ENCODE data around the gene MGAT5. TPM values are rescaled to one million over a fixed set of nuclear protein-coding genes. Genes with fewer than 3 reads are reported as not detected.
"Not testable (repeated sequence)": the region's sequence is repeated elsewhere in the genome, so short reads cannot be mapped to it uniquely, and the experiment has no call there.

MGAT5 gene
- total RNA-seq, 1 donor from 2014 or later, result 98.7 TPM

DNA sequence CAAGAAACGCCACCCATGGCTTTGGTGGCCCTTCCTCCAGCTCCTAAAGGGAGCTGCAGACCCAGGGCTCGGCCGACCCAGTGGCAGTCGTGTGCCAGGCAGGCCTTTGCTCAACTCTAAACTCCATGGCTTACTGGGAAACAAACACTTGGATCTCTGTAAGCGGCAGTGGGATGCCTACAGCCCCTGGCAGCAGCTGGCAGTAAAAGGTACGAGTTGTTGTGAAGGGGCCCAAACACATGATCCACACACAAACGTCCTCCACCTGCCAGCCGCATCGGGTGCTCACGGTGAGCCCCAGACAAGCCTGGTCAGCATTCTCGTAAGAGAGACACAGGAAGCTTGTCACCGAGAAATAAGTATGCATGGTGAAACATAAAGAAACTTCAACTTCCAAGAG lies 214.9 kb downstream of the MGAT5 start:
- H3K36me3 ChIP-seq, result no peaks in the 10 kb centered on the region
- no peaks in the 10 kb centered on the region for H3K4me1 ChIP-seq
- peaks cover 19% of the 10 kb centered on the region for H3K9me3 ChIP-seq (replicated peaks)
- H3K27me3 ChIP-seq (ENCODE audit: low read depth), result no peaks in the 10 kb centered on the region
- no peak overlapping the region for H3K4me3 ChIP-seq
- no peak for DNase-seq
- H3K27ac ChIP-seq (replicated peaks), result no peak overlapping the region
- TF ChIP-seq, protein P1, sequence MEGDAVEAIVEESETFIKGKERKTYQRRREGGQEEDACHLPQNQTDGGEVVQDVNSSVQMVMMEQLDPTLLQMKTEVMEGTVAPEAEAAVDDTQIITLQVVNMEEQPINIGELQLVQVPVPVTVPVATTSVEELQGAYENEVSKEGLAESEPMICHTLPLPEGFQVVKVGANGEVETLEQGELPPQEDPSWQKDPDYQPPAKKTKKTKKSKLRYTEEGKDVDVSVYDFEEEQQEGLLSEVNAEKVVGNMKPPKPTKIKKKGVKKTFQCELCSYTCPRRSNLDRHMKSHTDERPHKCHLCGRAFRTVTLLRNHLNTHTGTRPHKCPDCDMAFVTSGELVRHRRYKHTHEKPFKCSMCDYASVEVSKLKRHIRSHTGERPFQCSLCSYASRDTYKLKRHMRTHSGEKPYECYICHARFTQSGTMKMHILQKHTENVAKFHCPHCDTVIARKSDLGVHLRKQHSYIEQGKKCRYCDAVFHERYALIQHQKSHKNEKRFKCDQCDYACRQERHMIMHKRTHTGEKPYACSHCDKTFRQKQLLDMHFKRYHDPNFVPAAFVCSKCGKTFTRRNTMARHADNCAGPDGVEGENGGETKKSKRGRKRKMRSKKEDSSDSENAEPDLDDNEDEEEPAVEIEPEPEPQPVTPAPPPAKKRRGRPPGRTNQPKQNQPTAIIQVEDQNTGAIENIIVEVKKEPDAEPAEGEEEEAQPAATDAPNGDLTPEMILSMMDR (IDR thresholded peaks at IDR 0.05; ENCODE audit: borderline replicate concordance), result no peak
- intact Hi-C loops (cut with micrococcal nuclease), result loop anchor here (10.0 kb wide), 1 partner anchor 426 kb away; no protein-coding TSS in a partner anchor

DNA sequence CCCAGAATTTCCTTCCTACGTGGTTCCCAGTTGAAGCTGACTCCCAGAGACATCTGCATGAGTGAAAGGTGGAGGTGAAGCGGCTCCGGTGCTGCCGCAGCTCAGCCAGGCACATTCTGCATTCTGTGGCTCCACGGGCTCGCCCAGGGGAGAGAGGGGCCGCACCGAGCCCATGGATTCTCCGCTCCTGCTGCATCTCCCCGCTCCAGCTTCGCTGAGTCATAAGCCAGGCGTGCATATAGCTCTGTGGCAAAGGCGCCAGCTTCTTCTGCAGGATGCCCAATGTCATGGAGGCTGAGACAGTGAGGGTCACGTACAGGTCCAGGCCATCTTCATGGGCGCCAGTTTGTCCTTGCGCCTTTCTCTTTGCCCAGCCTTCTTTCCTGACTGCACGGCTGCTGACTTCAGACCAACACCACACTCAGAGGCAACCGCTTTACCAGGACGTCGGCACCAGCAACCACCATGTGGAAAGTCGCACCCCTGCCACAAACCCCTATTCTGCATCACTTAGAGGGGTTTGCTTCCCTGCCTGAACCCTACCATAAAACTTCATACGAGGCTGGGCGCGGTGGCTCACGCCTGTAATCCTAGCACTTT lies 215.7 kb downstream of the MGAT5 start:
- H3K9me3 ChIP-seq (replicated peaks), result peaks cover 24% of the 10 kb centered on the region
- no peak overlapping the region for H3K4me3 ChIP-seq
- no peak for DNase-seq
- H3K4me1 ChIP-seq, result no peaks in the 10 kb centered on the region
- H3K36me3 ChIP-seq, result no peaks in the 10 kb centered on the region
- H3K27ac ChIP-seq (replicated peaks), result no peak overlapping the region
- no peaks in the 10 kb centered on the region for H3K27me3 ChIP-seq (ENCODE audit: low read depth)
- TF ChIP-seq, protein P1 (IDR thresholded peaks at IDR 0.05; ENCODE audit: borderline replicate concordance), result no peak
- intact Hi-C loops (cut with micrococcal nuclease), result loop anchor here (10.0 kb wide), 1 partner anchor 425 kb away; no protein-coding TSS in a partner anchor

DNA sequence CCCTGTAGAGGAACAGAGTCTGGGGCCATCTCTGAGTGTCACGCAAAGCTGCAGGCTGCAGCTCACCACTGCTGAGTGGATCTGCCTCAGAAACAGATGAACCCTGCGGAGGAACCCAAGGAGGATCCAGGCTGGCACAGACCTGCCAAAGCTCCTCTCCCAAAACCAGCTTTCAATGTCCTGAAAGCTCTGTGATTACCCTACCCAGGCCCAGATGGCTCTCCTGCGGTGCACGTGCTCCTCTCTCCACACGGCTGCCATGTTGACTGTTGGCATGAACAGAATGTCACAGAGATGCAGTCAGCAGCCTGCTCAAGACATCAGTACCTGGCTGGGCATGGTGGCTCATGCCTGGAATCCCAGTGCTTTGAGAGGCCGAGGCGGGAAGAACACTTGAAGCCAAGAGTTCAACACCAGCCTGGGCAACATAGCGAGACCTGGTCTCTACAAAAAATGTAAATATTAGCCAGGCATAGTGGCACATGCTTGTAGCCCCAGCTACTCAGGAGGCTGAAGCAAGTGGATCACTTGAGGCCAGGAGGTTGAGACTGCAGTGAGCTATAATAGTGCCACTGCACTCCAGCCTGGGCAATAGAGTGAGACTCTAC lies 216.8 kb downstream of the MGAT5 start:
- no peaks in the 10 kb centered on the region for H3K4me1 ChIP-seq
- DNase-seq, result no peak
- H3K36me3 ChIP-seq, result no peaks in the 10 kb centered on the region
- peaks cover 24% of the 10 kb centered on the region for H3K9me3 ChIP-seq (replicated peaks)
- TF ChIP-seq, protein P1 (IDR thresholded peaks at IDR 0.05; ENCODE audit: borderline replicate concordance), result no peak
- no peak overlapping the region for H3K4me3 ChIP-seq
- H3K27ac ChIP-seq (replicated peaks), result no peak overlapping the region
- no peaks in the 10 kb centered on the region for H3K27me3 ChIP-seq (ENCODE audit: low read depth)
- intact Hi-C loops (cut with micrococcal nuclease), result no loop called here

DNA sequence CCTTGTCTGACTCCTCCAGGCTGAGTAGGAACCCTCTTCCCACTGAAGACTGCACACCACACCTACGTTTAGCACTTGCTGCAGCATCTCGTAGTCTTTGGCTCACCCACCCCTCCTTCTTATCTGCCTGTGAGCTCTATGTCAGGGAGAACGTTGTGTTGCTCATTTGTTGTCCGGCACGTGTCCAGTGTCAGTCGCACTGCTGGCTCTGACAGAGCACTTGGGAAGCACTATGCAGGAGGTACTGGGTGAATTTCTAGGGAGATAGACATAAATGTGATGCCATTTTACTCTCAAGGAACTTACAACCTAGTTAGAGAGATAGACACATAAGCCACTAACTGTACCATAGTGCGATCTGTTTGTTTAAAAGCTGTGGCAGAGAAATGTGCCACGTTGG lies 223.1 kb downstream of the MGAT5 start:
- H3K9me3 ChIP-seq (replicated peaks), result peaks cover 21% of the 10 kb centered on the region
- DNase-seq; H3K4me1 ChIP-seq; H3K4me3 ChIP-seq; H3K27ac ChIP-seq (replicated peaks); intact Hi-C loops (cut with micrococcal nuclease); H3K27me3 ChIP-seq (ENCODE audit: low read depth); H3K36me3 ChIP-seq: not testable (repeated sequence)

DNA sequence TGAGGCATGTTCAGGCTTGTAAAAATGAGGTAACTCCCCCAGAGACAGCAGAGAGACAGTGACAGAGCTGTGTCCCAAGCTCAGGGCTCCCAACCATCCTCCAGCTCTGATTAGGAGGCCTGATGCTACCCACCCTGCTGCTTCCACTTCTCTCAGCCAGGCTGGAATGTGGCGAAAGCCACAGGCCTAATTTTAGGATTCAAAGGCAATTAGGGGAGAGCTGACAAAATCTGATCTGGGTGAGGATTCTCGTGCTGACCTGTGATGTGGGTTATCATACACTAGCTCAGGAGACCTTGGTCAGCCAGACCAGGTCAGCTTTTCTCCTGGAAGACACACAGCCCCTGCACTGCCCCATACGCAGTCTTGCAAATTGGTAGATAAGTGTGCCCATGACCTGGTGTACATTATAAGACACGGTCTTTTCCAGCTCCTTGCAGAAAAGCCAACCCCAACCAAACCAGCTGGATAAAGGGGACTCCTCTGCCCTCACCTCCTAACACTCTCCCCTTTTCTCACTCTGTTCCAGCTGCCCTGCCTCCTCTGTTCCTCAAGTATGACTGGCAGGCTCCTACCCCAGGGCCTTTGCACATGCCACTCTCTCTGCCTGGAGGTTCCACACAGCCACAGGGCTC lies 225.9 kb downstream of the MGAT5 start:
- intact Hi-C loops (cut with micrococcal nuclease), result no loop called here

More for the DNA sequence above, 225.9 kb downstream of the MGAT5 start:
- Histone ChIP-seq H3K27me3 (ENCODE audit: low read depth) (no peaks in the 10 kb centered on the region), H3K9me3 (replicated peaks) (no peaks in the 10 kb centered on the region), H3K36me3 (no peaks in the 10 kb centered on the region), H3K4me1 (no peaks in the 10 kb centered on the region), H3K4me3 (no peak overlapping the region), H3K27ac (replicated peaks) (no peak overlapping the region)
- no peak for DNase-seq
- TF ChIP-seq, protein P1 (IDR thresholded peaks at IDR 0.05; ENCODE audit: borderline replicate concordance), result no peak

Measured in left ventricle myocardium inferior (tissue), 1 donor.